ENCODE data around the gene GAD2.

GRCh38 chr10:26211781-26212444 lies 4.7 kb upstream of the GAD2 start:
- TF ChIP-seq PATZ1 (CRISPR knock-in tag; IDR thresholded peaks at IDR 0.05; ENCODE audit: borderline replicate concordance) (no peak), ZFP3 (CRISPR knock-in tag; IDR thresholded peaks at IDR 0.05) (no peak), ISL1 (CRISPR knock-in tag; IDR thresholded peaks at IDR 0.05) (no peak), ZC3H10 (CRISPR knock-in tag; IDR thresholded peaks at IDR 0.05) (no peak), ESRRG (CRISPR knock-in tag; IDR thresholded peaks at IDR 0.05) (no peak), OSR1 (CRISPR knock-in tag; IDR thresholded peaks at IDR 0.05) (no peak), CREB5 (CRISPR knock-in tag; IDR thresholded peaks at IDR 0.05; ENCODE audit: low read depth) (no peak), TCF4 (CRISPR knock-in tag; IDR thresholded peaks at IDR 0.05; ENCODE audit: borderline replicate concordance) (no peak), RARB (CRISPR knock-in tag; IDR thresholded peaks at IDR 0.05) (no peak), ZNF565 (CRISPR knock-in tag; conservative IDR thresholded peaks at IDR 0.05; ENCODE audit: low read depth) (no peak), TOX (CRISPR knock-in tag; IDR thresholded peaks at IDR 0.05; ENCODE audit: borderline replicate concordance) (no peak), GLIS3 (CRISPR knock-in tag; IDR thresholded peaks at IDR 0.05) (no peak), ZNF8 (CRISPR knock-in tag; IDR thresholded peaks at IDR 0.05) (no peak)

Data from SK-N-SH treated with all-trans-retinoic acid at 6 μM for 48 hours (cell line).